GM12878 (cell line): ENCODE measurements around the gene DDX52. TPM values are rescaled to one million over a fixed set of nuclear protein-coding genes. Genes with fewer than 3 reads are reported as not detected.

ENCODE experiments used
- ATAC-seq: fragments of 200-7000 bp; cut with Tn5 transposase; 3 replicates; pipeline ENCODE4 v1.9.1; 2020; ENCODE audit warnings: mild to moderate bottlenecking, moderate library complexity
- BruUV-seq: library from RNA; stranded (reverse); fragments of 400-500 nt; replicated peaks from 2 replicates; lab custom pipeline; 2021; lab: Mats Ljungman, UMichigan
- CTCF ChIA-PET: fragments of 300-600 bp; sonication (Branson Sonifier 250); formaldehyde crosslinking; extraction: SDS; loops from one replicate; lab custom pipeline; 2021; ENCODE audit warnings: inconsistent platforms; lab: Yijun Ruan, JAX
- POLR2A ChIA-PET: fragments of 350-600 bp; formaldehyde crosslinking; extraction: SDS; loops from one replicate; lab custom pipeline; 2021; ENCODE audit warnings: inconsistent platforms; lab: Charles Lee
- RAD21 ChIA-PET: fragments of 300-600 bp; sonication (Branson Sonifier 250); formaldehyde crosslinking; loops from one replicate; lab custom pipeline; 2023; ENCODE audit warnings: antibody characterized with exemption; ENCODE audit not compliant: unreplicated experiment; lab: Charles Lee
- SMC1A ChIA-PET: fragments of 300-600 bp; sonication (Branson Sonifier 250); formaldehyde crosslinking; loops from one replicate; lab custom pipeline; 2023; ENCODE audit not compliant: unreplicated experiment, uncharacterized antibody; lab: Charles Lee
- DNase-seq: peaks from one replicate; pipeline ENCODE4 v3.0.0-alpha.2; 2011; ENCODE audit warnings: low read depth, low spot score
- FAIRE-seq: peaks from 3 replicates; lab custom pipeline; 2011; peaks lifted over from hg19 to GRCh38; lab: Jason Lieb, UNC
- H2AFZ ChIP-seq: 2 replicates; pipeline ENCODE4 v1.6.0; 2011; ENCODE audit warnings: low read depth, low read length, control low read depth; ENCODE audit not compliant: control insufficient read depth
- H3K27ac ChIP-seq: 2 replicates; pipeline ENCODE4 v1.5.1; 2011; ENCODE audit warnings: control low read depth; ENCODE audit not compliant: control insufficient read depth, insufficient read depth
- H3K27me3 ChIP-seq, 2 experiments: replicated peaks in 1 of 2; 2 replicates each; pipeline versions ENCODE4 v1.6.0 to v1.6.1; 2011; ENCODE audit warnings: low read length in 1 of 2; ENCODE audit not compliant: control insufficient read depth in 2 of 2, insufficient read depth in 2 of 2
- H3K36me3 ChIP-seq, 2 experiments: 2 replicates each; pipeline ENCODE4 v1.5.1; 2011; ENCODE audit warnings: low read length in 1 of 2; ENCODE audit not compliant: control insufficient read depth in 2 of 2, insufficient read depth in 2 of 2
- H3K4me1 ChIP-seq: 2 replicates; pipeline ENCODE4 v1.6.1; 2011; ENCODE audit warnings: mild to moderate bottlenecking, low read length, moderate library complexity, mixed read lengths; ENCODE audit not compliant: control insufficient read depth, insufficient read depth
- H3K4me2 ChIP-seq: 2 replicates; pipeline ENCODE4 v1.6.0; 2011; ENCODE audit warnings: control low read depth; ENCODE audit not compliant: control insufficient read depth, insufficient read depth
- H3K4me3 ChIP-seq: fragments of 200-600 bp; sonication (generic); 2 replicates; pipeline ENCODE4 v1.5.1; 2016
- H3K79me2 ChIP-seq: 2 replicates; pipeline ENCODE4 v1.6.0; 2011; ENCODE audit warnings: low read length; ENCODE audit not compliant: control insufficient read depth, insufficient read depth
- H3K9ac ChIP-seq: 2 replicates; pipeline ENCODE4 v1.8.0; 2011; ENCODE audit warnings: low read length, control low read depth, mixed read lengths; ENCODE audit not compliant: control insufficient read depth, insufficient read depth
- H3K9me3 ChIP-seq: replicated peaks from 3 replicates; pipeline ENCODE4 v1.5.1; 2011; ENCODE audit warnings: mild to moderate bottlenecking, low read length; ENCODE audit not compliant: control insufficient read depth, insufficient read depth
- H4K20me1 ChIP-seq: 2 replicates; pipeline ENCODE4 v1.6.0; 2011; ENCODE audit not compliant: control insufficient read depth, insufficient read depth
- ATF7 ChIP-seq: fragments of 450-650 bp; IDR thresholded peaks from 2 replicates; pipeline ENCODE4 v1.6.1; 2016; ENCODE audit warnings: low read depth, mild to moderate bottlenecking
- CBX5 ChIP-seq: sonication (generic); IDR thresholded peaks from 2 replicates; pipeline ENCODE4 v1.6.1; 2016; ENCODE audit warnings: low read depth, moderate library complexity, mild to moderate bottlenecking, inconsistent platforms
- DPF2 ChIP-seq: fragments of 450-650 bp; IDR thresholded peaks from 2 replicates; pipeline ENCODE4 v1.6.1; 2017; ENCODE audit warnings: mild to moderate bottlenecking
- EP300 ChIP-seq, 2 experiments: fragments of 150-350 bp in 1 of 2; IDR thresholded peaks; 2 replicates each; pipeline ENCODE4 v1.6.1; 2011 to 2012; ENCODE audit warnings: low read depth in 2 of 2, low read length in 2 of 2, borderline replicate concordance in 1 of 2, improper control_type of control experiment in 1 of 2, inconsistent platforms in 1 of 2; ENCODE audit not compliant: control insufficient read depth in 1 of 2
- MYC ChIP-seq: IDR thresholded peaks from 2 replicates; pipeline ENCODE4 v1.6.1; 2011; ENCODE audit warnings: mild to moderate bottlenecking, low read length, moderate library complexity, inconsistent platforms; ENCODE audit not compliant: insufficient read depth, insufficient replicate concordance, insufficient read length, severe bottlenecking
- POU2F2 ChIP-seq: IDR thresholded peaks from 3 replicates; pipeline ENCODE4 v1.6.1; 2011; ENCODE audit warnings: low read depth, mild to moderate bottlenecking, low read length, borderline replicate concordance
- RAD21 ChIP-seq: IDR thresholded peaks from 2 replicates; pipeline ENCODE4 v1.6.1; 2011; ENCODE audit warnings: mild to moderate bottlenecking, low read depth, low read length, moderate library complexity; ENCODE audit not compliant: insufficient read depth
- TCF7 ChIP-seq: IDR thresholded peaks from 2 replicates; pipeline ENCODE4 v1.6.1; 2014; ENCODE audit warnings: antibody characterized with exemption, borderline replicate concordance
- YBX1 ChIP-seq: fragments of 450-650 bp; IDR thresholded peaks from 2 replicates; pipeline ENCODE4 v1.6.1; 2016; ENCODE audit warnings: antibody characterized with exemption
- WGBS: methylation state at CpG from one replicate; pipeline ENCODE4 v1.1.6; 2016; ENCODE audit warnings: low lambda C conversion rate; ENCODE audit not compliant: insufficient replicate concordance, insufficient coverage; ENCODE audit errors: missing lambda C conversion rate; 5-methylcytosine and 5-hydroxymethylcytosine counted together
- in situ Hi-C: fragments of 300-500 bp; cut with MboI; formaldehyde crosslinking; loops from 9 replicates; pipeline ENCODE4 v1.14.3; 2018; ENCODE audit warnings: mixed read lengths
- intact Hi-C: fragments of 100-400 bp; cut with micrococcal nuclease; formaldehyde crosslinking; loops from one replicate; pipeline ENCODE4 v1.14.2; 2022; ENCODE audit not compliant: unreplicated experiment
- polyA plus RNA-seq, 11 experiments: library from polyadenylated mRNA; depleted of rRNA in 4 of 11; unstranded in 6 of 11; stranded (reverse) in 5 of 11; fragments of >200 nt; fragmentation: Nextera tagmentation in 4 of 11; fragmentation: Illumina TruSeq in 1 of 11; extraction: Ambion mirVana in 4 of 11; extraction: Trizol in 1 of 11; gene quantifications; 1 replicate in 1 of 11; 2 replicates in 10 of 11; pipeline versions ENCODE4 v1.2.1 to v1.2.3, GENCODE V29; 2011 to 2016; ENCODE audit warnings: inconsistent platforms in 2 of 11, missing spikeins in 2 of 11, low read depth in 1 of 11
- total RNA-seq, 4 experiments: library from RNA; depleted of rRNA in 3 of 4; stranded (reverse); fragments of >200 nt in 3 of 4; fragmentation: Illumina TruSeq in 1 of 4; extraction: Trizol in 1 of 4; gene quantifications; 2 replicates each; pipeline versions ENCODE4 v1.2.1 to v1.2.3, GENCODE V29; 2013 to 2021
- TF ChIP-seq, protein P1 (sequence below): fragments of 450-650 bp; formaldehyde crosslinking; IDR thresholded peaks from 2 replicates; pipeline ENCODE4 v1.4.0; 2020; ENCODE audit warnings: mild to moderate bottlenecking, moderate library complexity
- TF ChIP-seq, protein P2 (sequence below): IDR thresholded peaks from 2 replicates; pipeline ENCODE4 v1.6.1; 2012; ENCODE audit warnings: low read depth, low read length, improper control_type of control experiment

Gene DDX52
- total and polyA plus RNA-seq, 10 of the 15 experiments (the other 5 are each of a cell fraction or from before 2014, with no cell fraction given) = 14.8 to 49.7 (median 26.3) TPM

DNA sequence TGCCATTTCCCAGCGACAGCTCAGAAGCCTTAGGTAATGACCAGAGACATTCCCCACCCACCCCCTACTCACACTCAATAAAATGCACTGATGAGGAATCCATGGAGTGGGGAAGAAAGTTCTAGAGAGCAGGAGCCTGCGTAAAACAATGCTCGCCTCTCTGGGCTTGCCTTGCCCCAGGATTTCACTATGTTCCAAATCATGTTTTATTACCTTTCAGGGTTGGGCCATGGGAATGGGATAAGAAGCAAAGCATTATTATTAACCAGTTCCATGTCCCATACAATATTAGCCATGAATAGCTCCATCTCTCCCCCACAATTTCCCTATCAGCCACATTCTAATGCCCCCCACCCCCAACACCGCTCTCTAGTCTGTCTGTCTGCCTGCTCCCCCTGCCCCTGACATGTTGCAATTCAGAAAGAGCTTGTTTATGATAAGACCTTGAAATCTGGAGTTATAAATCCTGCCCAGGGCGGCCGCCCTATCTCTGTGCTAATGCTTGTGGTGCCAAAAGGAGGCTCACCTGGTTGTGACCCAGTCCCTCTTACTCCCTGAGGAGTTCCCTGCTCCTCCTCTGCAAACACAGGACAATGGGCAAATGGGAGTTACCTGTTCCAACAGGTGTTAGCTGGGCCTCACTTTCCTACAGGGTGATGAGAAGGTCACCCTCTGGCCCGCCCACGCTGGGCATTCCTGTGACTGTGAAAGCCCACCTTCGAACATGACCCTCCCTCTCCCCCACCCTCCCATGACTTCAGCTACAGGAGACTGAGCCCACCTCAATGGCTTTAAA is 28.0 kb upstream of the DDX52 start:
- no peak overlapping the region for H3K4me3 ChIP-seq
- TF ChIP-seq YBX1 (no peak), POU2F2 (no peak), ATF7 (no peak)
- H3K36me3 ChIP-seq = no peaks in the 10 kb centered on the region
- intact Hi-C loops (no loop called here), in situ Hi-C loops (no loop called here)
- no peaks in the 10 kb centered on the region for H3K27me3 ChIP-seq
- 48% methylated on average over 6 of the region's 9 CpGs for WGBS
- H3K4me2 ChIP-seq = no peak overlapping the region
- no peak overlapping the region for H2AFZ ChIP-seq
- RAD21 ChIA-PET = no interaction called here
- no peak overlapping the region for H3K9ac ChIP-seq
- no peaks in the 10 kb centered on the region for H3K4me1 ChIP-seq
- POLR2A ChIA-PET = no interaction called here
- no peaks in the 10 kb centered on the region for H3K9me3 ChIP-seq
- ATAC-seq = no peak
- no peak for FAIRE-seq
- BruUV-seq = no TSS peak
- no peaks in the 10 kb centered on the region for H3K79me2 ChIP-seq
- no peak for DNase-seq
- H4K20me1 ChIP-seq = no peaks in the 10 kb centered on the region
- H3K27ac ChIP-seq = no peak overlapping the region
- CTCF ChIA-PET = interaction anchor here (0.9 to 1.4 kb wide), 4 partner anchors 46 to 122 kb away, joined by 3 to 5 read pairs (median 4); no protein-coding TSS in a partner anchor
- SMC1A ChIA-PET = interaction anchor here (1.0 to 1.2 kb wide), 2 partner anchors 99 to 145 kb away, joined by 3 read pairs; no protein-coding TSS in a partner anchor

DNA sequence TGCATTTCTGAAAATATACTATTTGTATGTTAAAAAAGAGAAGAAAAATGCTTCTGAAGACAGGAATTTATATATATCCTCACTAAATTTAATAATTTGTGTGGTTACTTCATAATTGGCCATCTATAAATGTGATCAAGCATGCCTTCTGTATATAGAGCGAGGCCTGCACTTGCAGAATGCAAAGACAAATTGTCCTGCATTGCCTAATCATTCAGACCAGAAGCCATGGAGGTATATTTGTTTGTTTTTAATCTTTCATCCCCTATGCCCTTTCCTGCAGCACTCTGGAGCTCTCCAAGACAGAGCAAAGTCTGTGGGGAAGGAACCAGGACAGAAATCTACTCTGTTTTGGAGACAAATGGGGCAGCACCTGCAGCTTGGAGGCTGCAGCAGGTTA is 23.8 kb upstream of the DDX52 start:
- Histone ChIP-seq H4K20me1 (no peaks in the 10 kb centered on the region), H3K9ac (no peak overlapping the region), H3K4me3 (no peak overlapping the region), H2AFZ (no peak overlapping the region), H3K4me1 (no peaks in the 10 kb centered on the region), H3K4me2 (no peak overlapping the region), H3K27me3 (no peaks in the 10 kb centered on the region), H3K27ac (no peak overlapping the region), H3K79me2 (no peaks in the 10 kb centered on the region), H3K9me3 (no peaks in the 10 kb centered on the region), H3K36me3 (no peaks in the 10 kb centered on the region)
- DNase-seq = no peak
- intact Hi-C loops (no loop called here), in situ Hi-C loops (no loop called here)
- ChIA-PET CTCF (no interaction called here), SMC1A (no interaction called here), RAD21 (no interaction called here), POLR2A (no interaction called here)
- 10% methylated on average over 1 of the region's 1 CpG for WGBS
- no TSS peak for BruUV-seq
- no peak for ATAC-seq
- no peak for FAIRE-seq
- no peak for TF ChIP-seq RAD21
- TF ChIP-seq, protein P1, sequence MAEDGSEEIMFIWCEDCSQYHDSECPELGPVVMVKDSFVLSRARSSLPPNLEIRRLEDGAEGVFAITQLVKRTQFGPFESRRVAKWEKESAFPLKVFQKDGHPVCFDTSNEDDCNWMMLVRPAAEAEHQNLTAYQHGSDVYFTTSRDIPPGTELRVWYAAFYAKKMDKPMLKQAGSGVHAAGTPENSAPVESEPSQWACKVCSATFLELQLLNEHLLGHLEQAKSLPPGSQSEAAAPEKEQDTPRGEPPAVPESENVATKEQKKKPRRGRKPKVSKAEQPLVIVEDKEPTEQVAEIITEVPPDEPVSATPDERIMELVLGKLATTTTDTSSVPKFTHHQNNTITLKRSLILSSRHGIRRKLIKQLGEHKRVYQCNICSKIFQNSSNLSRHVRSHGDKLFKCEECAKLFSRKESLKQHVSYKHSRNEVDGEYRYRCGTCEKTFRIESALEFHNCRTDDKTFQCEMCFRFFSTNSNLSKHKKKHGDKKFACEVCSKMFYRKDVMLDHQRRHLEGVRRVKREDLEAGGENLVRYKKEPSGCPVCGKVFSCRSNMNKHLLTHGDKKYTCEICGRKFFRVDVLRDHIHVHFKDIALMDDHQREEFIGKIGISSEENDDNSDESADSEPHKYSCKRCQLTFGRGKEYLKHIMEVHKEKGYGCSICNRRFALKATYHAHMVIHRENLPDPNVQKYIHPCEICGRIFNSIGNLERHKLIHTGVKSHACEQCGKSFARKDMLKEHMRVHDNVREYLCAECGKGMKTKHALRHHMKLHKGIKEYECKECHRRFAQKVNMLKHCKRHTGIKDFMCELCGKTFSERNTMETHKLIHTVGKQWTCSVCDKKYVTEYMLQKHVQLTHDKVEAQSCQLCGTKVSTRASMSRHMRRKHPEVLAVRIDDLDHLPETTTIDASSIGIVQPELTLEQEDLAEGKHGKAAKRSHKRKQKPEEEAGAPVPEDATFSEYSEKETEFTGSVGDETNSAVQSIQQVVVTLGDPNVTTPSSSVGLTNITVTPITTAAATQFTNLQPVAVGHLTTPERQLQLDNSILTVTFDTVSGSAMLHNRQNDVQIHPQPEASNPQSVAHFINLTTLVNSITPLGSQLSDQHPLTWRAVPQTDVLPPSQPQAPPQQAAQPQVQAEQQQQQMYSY (CRISPR knock-in tag) = no peak
- no peak for TF ChIP-seq YBX1
- TF ChIP-seq CBX5 = no peak
- no peak for TF ChIP-seq MYC
- TF ChIP-seq TCF7 = no peak
- TF ChIP-seq DPF2 = no peak
- TF ChIP-seq, protein P2, sequence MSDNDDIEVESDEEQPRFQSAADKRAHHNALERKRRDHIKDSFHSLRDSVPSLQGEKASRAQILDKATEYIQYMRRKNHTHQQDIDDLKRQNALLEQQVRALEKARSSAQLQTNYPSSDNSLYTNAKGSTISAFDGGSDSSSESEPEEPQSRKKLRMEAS = no peak
- no peak for TF ChIP-seq EP300 (IDR thresholded peaks at IDR 0.05; ENCODE audit: borderline replicate concordance in 1 of 2, control insufficient read depth in 1 of 2, low read depth in 2 of 2, low read length in 2 of 2)
